Superior temporal gyrus (tissue), 1 donor: Measurements from ENCODE around the gene PTH1R.

Experiments
- DNase-seq: peaks from one replicate; pipeline ENCODE4 v3.0.0-alpha.2; 2016; ENCODE audit errors: extremely low spot score

Gene PTH1R

DNA sequence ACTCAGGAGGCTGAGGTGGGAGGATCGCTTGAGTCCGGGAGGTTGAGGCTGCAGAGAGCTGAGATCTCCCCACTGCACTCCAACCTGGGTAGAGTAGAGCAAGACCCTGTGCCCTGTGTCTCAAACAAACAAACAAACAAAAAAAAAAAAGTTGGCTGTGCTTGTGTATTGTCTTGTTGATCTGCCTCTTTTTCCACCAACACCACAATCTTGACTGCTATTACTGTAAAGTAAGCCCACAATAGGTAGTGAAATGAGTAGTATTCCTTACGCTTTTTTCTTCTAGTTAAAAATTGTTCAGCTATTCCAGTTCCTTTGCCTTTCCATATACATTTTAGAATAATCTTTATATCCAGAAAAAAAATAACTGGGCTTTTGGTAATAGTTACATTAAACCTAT, 35.5 kb downstream of the PTH1R start:
- DNase-seq = no peak

DNA sequence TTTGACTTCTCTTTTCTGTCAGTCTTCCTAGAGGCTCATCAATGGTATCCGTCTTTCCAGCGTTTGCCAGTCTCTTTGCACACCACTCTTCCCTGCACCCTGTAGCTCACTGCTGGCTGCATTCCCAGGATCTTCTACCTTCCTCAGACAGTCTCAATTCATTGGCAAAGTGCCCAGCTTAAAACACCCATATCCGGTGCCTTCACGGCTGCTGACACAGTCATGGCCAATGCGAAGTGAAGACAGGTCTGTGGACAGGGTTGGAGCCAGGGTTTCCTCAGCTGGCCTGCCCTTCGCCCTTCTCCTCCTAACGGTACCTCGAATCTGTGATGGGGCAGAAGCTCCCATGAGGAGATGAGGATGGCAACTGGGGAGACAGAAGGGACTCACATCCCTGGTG, 36.1 kb downstream of the PTH1R start:
- DNase-seq = no peak

- DNase-seq = no peak
Measured at GRCh38 chr3:46914849-46915248, 37.3 kb downstream of the PTH1R start.

- DNase-seq = no peak
Measured at GRCh38 chr3:46915297-46915822, 37.8 kb downstream of the PTH1R start.

GRCh38 chr3:46916278-46916677, 38.8 kb downstream of the PTH1R start:
- no peak for DNase-seq

DNA sequence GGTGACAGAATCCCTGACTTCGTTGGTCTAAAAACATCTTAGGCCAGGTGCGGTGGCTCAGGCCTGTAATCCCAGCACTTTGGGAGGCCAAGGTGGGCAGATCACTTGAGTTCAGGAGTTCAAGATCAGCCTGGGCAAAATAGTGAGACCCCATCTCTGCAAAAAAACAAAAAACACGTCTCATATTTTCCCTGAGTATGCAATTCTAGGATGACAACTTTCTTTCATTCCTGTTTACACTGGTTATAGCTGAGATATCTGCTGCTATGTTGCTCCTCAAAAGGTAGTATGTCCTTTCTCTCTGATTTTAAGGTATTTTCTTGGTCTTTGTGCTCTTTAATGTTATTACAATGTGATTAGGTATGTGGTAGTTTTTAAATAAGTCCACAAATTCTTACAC, 39.3 kb downstream of the PTH1R start:
- DNase-seq = no peak

GRCh38 chr3:46917257-46917656, 39.7 kb downstream of the PTH1R start:
- DNase-seq = no peak

GRCh38 chr3:46918202-46918601, 40.7 kb downstream of the PTH1R start:
- no peak for DNase-seq

DNA sequence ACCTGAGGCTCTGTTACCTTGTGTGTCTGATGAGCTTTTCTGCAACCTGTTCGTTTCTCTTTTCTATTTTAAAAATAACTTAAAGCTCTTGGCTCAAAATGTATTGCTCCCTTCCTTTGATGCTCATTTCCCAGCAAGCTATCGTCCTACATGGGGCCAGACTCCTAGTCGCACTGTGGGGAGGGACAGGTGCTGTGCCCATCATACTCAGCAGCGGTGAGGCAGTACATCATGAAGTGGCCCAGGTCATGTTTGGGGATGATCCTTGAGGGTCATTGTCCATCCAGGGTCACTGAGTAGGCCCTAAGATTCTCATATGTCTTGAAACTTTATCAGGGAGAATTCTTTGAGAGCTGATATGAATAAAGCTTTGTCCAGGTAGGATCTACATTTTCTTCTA, 41.1 kb downstream of the PTH1R start:
- no peak for DNase-seq

GRCh38 chr3:46921041-46921440, 43.5 kb downstream of the PTH1R start:
- no peak for DNase-seq

- DNase-seq = no peak
Measured at GRCh38 chr3:46921871-46922271, 44.4 kb downstream of the PTH1R start.

DNA sequence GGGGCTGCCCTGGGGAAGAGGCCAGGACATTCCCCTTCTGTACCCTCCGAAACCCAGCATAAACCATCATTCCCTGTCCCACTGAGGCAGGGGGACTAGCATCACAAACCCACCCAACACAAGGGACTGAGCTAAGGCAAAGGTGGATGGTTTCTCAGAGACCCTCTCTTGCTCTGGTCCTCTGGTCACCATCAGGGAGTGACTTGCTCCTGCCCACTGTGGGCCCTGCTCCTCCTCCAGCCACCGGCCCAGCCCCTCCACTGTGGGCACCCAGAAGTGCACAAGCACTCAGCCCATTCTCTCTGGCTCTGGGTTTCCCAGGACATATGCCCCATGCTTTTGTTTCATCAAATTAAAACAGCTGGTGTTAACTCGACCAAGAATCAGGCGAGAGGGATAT, 44.9 kb downstream of the PTH1R start:
- no peak for DNase-seq

GRCh38 chr3:46922871-46923558, 45.5 kb downstream of the PTH1R start:
- no peak for DNase-seq

DNA sequence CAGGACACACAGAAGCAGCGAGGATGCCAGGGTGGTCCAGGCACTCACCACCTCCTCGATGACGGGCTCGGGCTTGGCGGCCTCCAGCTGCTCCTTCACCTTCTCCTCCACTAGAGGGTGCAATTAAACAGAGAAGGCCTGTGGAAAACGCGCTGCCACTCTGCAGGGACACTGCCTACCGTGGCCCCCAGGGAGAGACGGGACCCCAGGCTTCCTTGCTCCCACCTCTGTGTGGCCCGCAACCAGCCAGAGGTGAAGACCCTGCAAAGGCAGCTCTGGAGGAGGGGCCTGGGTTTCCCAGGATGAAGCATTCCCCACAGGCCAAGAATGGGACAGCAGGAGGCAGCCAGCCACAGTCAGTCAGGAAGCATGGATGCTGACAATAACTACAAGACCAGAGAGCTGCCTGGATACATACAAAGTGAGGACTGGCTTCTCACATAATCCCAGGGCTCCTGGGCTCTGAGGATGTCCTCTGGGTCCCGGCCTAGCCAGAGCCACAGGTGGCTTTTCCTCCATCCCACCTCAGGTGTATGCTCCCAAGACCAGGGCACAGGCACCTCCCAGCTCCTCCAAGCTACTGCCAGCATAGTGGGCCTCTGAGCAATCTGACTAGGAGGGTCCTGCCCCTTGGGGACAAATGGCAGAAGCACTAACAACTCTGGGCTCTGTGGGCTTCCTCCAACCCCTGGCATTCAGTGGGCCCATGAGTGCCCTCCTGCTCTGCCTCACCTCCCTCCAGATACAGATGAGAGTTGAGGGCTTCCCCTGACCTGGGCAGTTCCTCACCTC, 46.2 kb downstream of the PTH1R start:
- DNase-seq = peak; percentile 69

- DNase-seq = no peak
Measured at GRCh38 chr3:46924921-46925584, 47.5 kb downstream of the PTH1R start.

DNA sequence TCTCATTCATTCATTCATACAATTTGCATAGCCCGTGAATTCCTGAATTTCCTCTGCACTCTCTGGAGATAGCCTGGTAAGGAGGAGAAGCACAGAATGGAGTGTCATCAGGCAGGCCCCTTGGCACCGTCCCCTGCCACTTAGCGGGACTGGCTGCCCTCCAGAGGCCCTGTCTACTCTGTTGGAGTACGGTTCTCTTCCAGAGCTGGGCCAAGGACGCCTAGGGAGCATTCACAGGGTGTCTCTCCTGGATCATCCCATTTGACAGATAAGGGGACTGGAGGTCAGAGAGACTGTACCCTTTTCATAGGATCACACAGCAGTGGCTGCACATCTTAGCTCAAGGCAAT, 48.0 kb downstream of the PTH1R start:
- no peak for DNase-seq

DNA sequence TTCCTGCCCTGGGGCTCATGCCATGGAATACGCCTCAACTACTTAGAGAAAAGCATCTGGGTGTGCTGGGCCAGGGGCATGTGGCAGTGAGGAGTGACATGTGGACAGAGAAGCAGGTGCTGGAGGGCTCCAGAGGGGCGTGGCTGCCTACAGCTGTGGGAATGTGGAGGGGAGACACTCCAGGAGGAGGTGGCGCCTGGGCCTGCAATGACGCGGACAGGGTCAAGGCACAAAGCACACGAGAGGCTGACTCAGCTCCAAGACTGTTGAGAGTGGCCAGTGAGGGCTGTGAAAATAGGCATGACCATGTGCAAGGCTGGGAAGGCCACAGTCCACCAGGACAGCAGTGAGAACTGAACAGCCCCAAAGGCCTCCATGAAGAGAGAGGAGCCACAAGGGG, 48.5 kb downstream of the PTH1R start:
- no peak for DNase-seq

GRCh38 chr3:46926447-46926846, 48.9 kb downstream of the PTH1R start:
- DNase-seq = no peak

- DNase-seq = no peak
Measured at GRCh38 chr3:46926871-46927717, 49.6 kb downstream of the PTH1R start.

DNA sequence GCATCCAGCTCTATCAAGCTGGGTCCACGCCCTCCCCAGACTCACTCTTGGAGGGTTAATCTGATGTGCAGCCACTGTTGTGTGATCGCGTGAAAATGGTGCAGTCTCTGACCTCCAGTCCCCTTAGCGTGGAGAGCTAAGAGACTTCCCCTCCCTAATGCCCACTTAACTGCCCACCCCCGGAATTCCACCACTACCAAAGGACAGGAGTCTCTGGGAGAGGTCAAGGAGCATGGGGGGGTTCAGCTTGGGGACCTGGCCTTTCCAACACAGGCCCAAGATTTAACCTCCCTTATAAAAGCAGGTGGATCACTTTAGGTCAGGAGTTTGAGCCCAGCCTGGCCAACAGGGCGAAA, 50.2 kb downstream of the PTH1R start:
- no peak for DNase-seq

DNA sequence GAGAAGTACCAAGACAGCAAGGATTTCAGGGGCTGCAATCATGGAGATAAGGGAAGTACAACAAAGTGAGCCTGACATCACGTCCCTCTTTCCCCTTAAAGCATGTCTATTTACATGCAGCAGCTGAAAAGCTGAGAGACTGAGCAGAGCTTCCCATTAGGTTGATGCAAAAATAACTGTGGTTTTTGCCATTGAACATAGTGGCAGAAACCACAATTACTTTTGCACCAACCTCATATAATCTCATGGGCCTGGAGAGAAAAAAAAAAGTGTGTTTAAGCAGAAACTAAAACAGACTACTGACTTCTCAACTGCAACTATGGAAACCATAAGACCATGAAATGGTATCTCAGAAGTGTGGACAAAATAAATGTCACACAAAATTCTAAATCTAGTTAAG, 50.8 kb downstream of the PTH1R start:
- no peak for DNase-seq

- DNase-seq = no peak
Measured at GRCh38 chr3:46929324-46929723, 51.8 kb downstream of the PTH1R start.
